ENCODE measurements around the gene SETD7.

The SETD7 gene

GRCh38 chr4:139537292-139537691, 18.7 kb downstream of the SETD7 start:
- H3K4me1 ChIP-seq (ENCODE audit: insufficient read depth, low read length) = no peaks in the 10 kb centered on the region
- H3K36me3 ChIP-seq (ENCODE audit: insufficient read depth, low read length) = peaks cover 15% of the 10 kb centered on the region
- H3K9me3 ChIP-seq (ENCODE audit: low read length) = no peaks in the 10 kb centered on the region
- H3K9ac ChIP-seq (ENCODE audit: low read length) = no peak overlapping the region
- H3K27ac ChIP-seq (ENCODE audit: low read depth, low read length) = no peak overlapping the region
- H3K27me3 ChIP-seq (ENCODE audit: control insufficient read depth in 1 of 2, insufficient read depth in 2 of 2, low read length in 2 of 2) = no peaks in the 10 kb centered on the region
- no peak overlapping the region for H3K4me3 ChIP-seq (ENCODE audit: low read depth in 1 of 2, low read length in 2 of 2)

- no peak overlapping the region for H3K27ac ChIP-seq (ENCODE audit: low read depth, low read length)
- H3K27me3 ChIP-seq (ENCODE audit: control insufficient read depth in 1 of 2, insufficient read depth in 2 of 2, low read length in 2 of 2) = no peaks in the 10 kb centered on the region
- H3K9ac ChIP-seq (ENCODE audit: low read length) = no peak overlapping the region
- peaks cover 12% of the 10 kb centered on the region for H3K36me3 ChIP-seq (ENCODE audit: insufficient read depth, low read length)
- no peak overlapping the region for H3K4me3 ChIP-seq (ENCODE audit: low read depth in 1 of 2, low read length in 2 of 2)
- no peaks in the 10 kb centered on the region for H3K4me1 ChIP-seq (ENCODE audit: insufficient read depth, low read length)
- no peaks in the 10 kb centered on the region for H3K9me3 ChIP-seq (ENCODE audit: low read length)
Observed at GRCh38 chr4:139535871-139536234, 20.2 kb downstream of the SETD7 start.

- Histone ChIP-seq H3K9me3 (ENCODE audit: low read length) (no peaks in the 10 kb centered on the region), H3K4me3 (ENCODE audit: low read depth in 1 of 2, low read length in 2 of 2) (no peak overlapping the region), H3K36me3 (ENCODE audit: insufficient read depth, low read length) (peaks cover 7% of the 10 kb centered on the region), H3K27me3 (ENCODE audit: control insufficient read depth in 1 of 2, insufficient read depth in 2 of 2, low read length in 2 of 2) (no peaks in the 10 kb centered on the region), H3K4me1 (ENCODE audit: insufficient read depth, low read length) (no peaks in the 10 kb centered on the region), H3K27ac (ENCODE audit: low read depth, low read length) (no peak overlapping the region), H3K9ac (ENCODE audit: low read length) (no peak overlapping the region)
Observed at GRCh38 chr4:139535228-139535870, 20.7 kb downstream of the SETD7 start.

- no peak overlapping the region for H3K27ac ChIP-seq (ENCODE audit: low read depth, low read length)
- H3K9me3 ChIP-seq (ENCODE audit: low read length) = no peaks in the 10 kb centered on the region
- no peaks in the 10 kb centered on the region for H3K4me1 ChIP-seq (ENCODE audit: insufficient read depth, low read length)
- H3K9ac ChIP-seq (ENCODE audit: low read length) = no peak overlapping the region
- H3K27me3 ChIP-seq (ENCODE audit: control insufficient read depth in 1 of 2, insufficient read depth in 2 of 2, low read length in 2 of 2) = no peaks in the 10 kb centered on the region
- H3K4me3 ChIP-seq (ENCODE audit: low read depth in 1 of 2, low read length in 2 of 2) = no peak overlapping the region
- peaks cover 4% of the 10 kb centered on the region for H3K36me3 ChIP-seq (ENCODE audit: insufficient read depth, low read length)
Observed at GRCh38 chr4:139534287-139534950, 21.6 kb downstream of the SETD7 start.

- Histone ChIP-seq H3K9me3 (ENCODE audit: low read length) (no peaks in the 10 kb centered on the region), H3K27ac (ENCODE audit: low read depth, low read length) (no peak overlapping the region), H3K27me3 (ENCODE audit: control insufficient read depth in 1 of 2, insufficient read depth in 2 of 2, low read length in 2 of 2) (no peaks in the 10 kb centered on the region), H3K36me3 (ENCODE audit: insufficient read depth, low read length) (peaks cover 7% of the 10 kb centered on the region), H3K9ac (ENCODE audit: low read length) (no peak overlapping the region), H3K4me3 (ENCODE audit: low read depth in 1 of 2, low read length in 2 of 2) (no peak overlapping the region), H3K4me1 (ENCODE audit: insufficient read depth, low read length) (no peaks in the 10 kb centered on the region)
Observed at GRCh38 chr4:139533511-139533910, 22.5 kb downstream of the SETD7 start.

- no peaks in the 10 kb centered on the region for H3K4me1 ChIP-seq (ENCODE audit: insufficient read depth, low read length)
- H3K27ac ChIP-seq (ENCODE audit: low read depth, low read length) = no peak overlapping the region
- no peaks in the 10 kb centered on the region for H3K27me3 ChIP-seq (ENCODE audit: control insufficient read depth in 1 of 2, insufficient read depth in 2 of 2, low read length in 2 of 2)
- H3K4me3 ChIP-seq (ENCODE audit: low read depth in 1 of 2, low read length in 2 of 2) = no peak overlapping the region
- H3K9me3 ChIP-seq (ENCODE audit: low read length) = no peaks in the 10 kb centered on the region
- peaks cover 12% of the 10 kb centered on the region for H3K36me3 ChIP-seq (ENCODE audit: insufficient read depth, low read length)
- H3K9ac ChIP-seq (ENCODE audit: low read length) = no peak overlapping the region
Observed at GRCh38 chr4:139532947-139533346, 23.1 kb downstream of the SETD7 start.

- Histone ChIP-seq H3K36me3 (ENCODE audit: insufficient read depth, low read length) (peaks cover 15% of the 10 kb centered on the region), H3K9me3 (ENCODE audit: low read length) (no peaks in the 10 kb centered on the region), H3K27me3 (ENCODE audit: control insufficient read depth in 1 of 2, insufficient read depth in 2 of 2, low read length in 2 of 2) (no peaks in the 10 kb centered on the region), H3K9ac (ENCODE audit: low read length) (no peak overlapping the region), H3K4me3 (ENCODE audit: low read depth in 1 of 2, low read length in 2 of 2) (no peak overlapping the region), H3K27ac (ENCODE audit: low read depth, low read length) (no peak overlapping the region), H3K4me1 (ENCODE audit: insufficient read depth, low read length) (no peaks in the 10 kb centered on the region)
Observed at GRCh38 chr4:139530833-139531427, 25.1 kb downstream of the SETD7 start.

GRCh38 chr4:139528377-139529005, 27.5 kb downstream of the SETD7 start:
- H3K27me3 ChIP-seq (ENCODE audit: control insufficient read depth in 1 of 2, insufficient read depth in 2 of 2, low read length in 2 of 2) = no peaks in the 10 kb centered on the region
- no peak overlapping the region for H3K27ac ChIP-seq (ENCODE audit: low read depth, low read length)
- H3K4me3 ChIP-seq (ENCODE audit: low read depth in 1 of 2, low read length in 2 of 2) = no peak overlapping the region
- H3K9me3 ChIP-seq (ENCODE audit: low read length) = no peaks in the 10 kb centered on the region
- peaks cover 20% of the 10 kb centered on the region for H3K36me3 ChIP-seq (ENCODE audit: insufficient read depth, low read length)
- no peaks in the 10 kb centered on the region for H3K4me1 ChIP-seq (ENCODE audit: insufficient read depth, low read length)
- H3K9ac ChIP-seq (ENCODE audit: low read length) = no peak overlapping the region

- H3K36me3 ChIP-seq (ENCODE audit: insufficient read depth, low read length) = peaks cover 24% of the 10 kb centered on the region
- no peak overlapping the region for H3K9ac ChIP-seq (ENCODE audit: low read length)
- no peak overlapping the region for H3K4me3 ChIP-seq (ENCODE audit: low read depth in 1 of 2, low read length in 2 of 2)
- no peaks in the 10 kb centered on the region for H3K9me3 ChIP-seq (ENCODE audit: low read length)
- peaks cover 6% of the 10 kb centered on the region for H3K4me1 ChIP-seq (ENCODE audit: insufficient read depth, low read length)
- no peak overlapping the region for H3K27ac ChIP-seq (ENCODE audit: low read depth, low read length)
- H3K27me3 ChIP-seq (ENCODE audit: control insufficient read depth in 1 of 2, insufficient read depth in 2 of 2, low read length in 2 of 2) = no peaks in the 10 kb centered on the region
Observed at GRCh38 chr4:139526928-139527327, 29.1 kb downstream of the SETD7 start.

GRCh38 chr4:139525414-139525813, 30.6 kb downstream of the SETD7 start:
- Histone ChIP-seq H3K27ac (ENCODE audit: low read depth, low read length) (no peak overlapping the region), H3K9ac (ENCODE audit: low read length) (no peak overlapping the region), H3K9me3 (ENCODE audit: low read length) (no peaks in the 10 kb centered on the region), H3K4me1 (ENCODE audit: insufficient read depth, low read length) (peaks cover 6% of the 10 kb centered on the region), H3K36me3 (ENCODE audit: insufficient read depth, low read length) (peaks cover 36% of the 10 kb centered on the region), H3K4me3 (ENCODE audit: low read depth in 1 of 2, low read length in 2 of 2) (no peak overlapping the region), H3K27me3 (ENCODE audit: control insufficient read depth in 1 of 2, insufficient read depth in 2 of 2, low read length in 2 of 2) (no peaks in the 10 kb centered on the region)

- Histone ChIP-seq H3K27me3 (ENCODE audit: control insufficient read depth in 1 of 2, insufficient read depth in 2 of 2, low read length in 2 of 2) (no peaks in the 10 kb centered on the region), H3K9me3 (ENCODE audit: low read length) (no peaks in the 10 kb centered on the region), H3K4me1 (ENCODE audit: insufficient read depth, low read length) (peaks cover 6% of the 10 kb centered on the region), H3K4me3 (ENCODE audit: low read depth in 1 of 2, low read length in 2 of 2) (no peak overlapping the region), H3K9ac (ENCODE audit: low read length) (no peak overlapping the region), H3K27ac (ENCODE audit: low read depth, low read length) (no peak overlapping the region), H3K36me3 (ENCODE audit: insufficient read depth, low read length) (peaks cover 48% of the 10 kb centered on the region)
Observed at GRCh38 chr4:139524062-139524631, 31.9 kb downstream of the SETD7 start.

Data from muscle layer of colon (tissue), 2 donors.